ENCODE measurements around the gene STXBP2. TPM values are rescaled to one million over a fixed set of nuclear protein-coding genes. Genes with fewer than 3 reads are reported as not detected.

The STXBP2 gene
- total and polyA plus RNA-seq, 9 of the 15 experiments (the other 6 are each of a cell fraction or from before 2014, with no cell fraction given) = 2.5 to 163 (median 71.3) TPM

- 15% methylated on average over 40 of the region's 59 CpGs for WGBS (ENCODE audit: insufficient coverage, low coverage, missing lambda C conversion rate)
- TF ChIP-seq CXXC5 (CRISPR knock-in tag; IDR thresholded peaks at IDR 0.05) = 0 out of 2 replicates have a peak, but pooled peaks have one; percentile 25
- 0 out of 2 replicates have a peak, but pooled peaks have one; percentile 20 for TF ChIP-seq POLR2G (IDR thresholded peaks at IDR 0.05; ENCODE audit: low read depth, low read length)
- peak; percentile 34 to 55; a peak in 3 of 4 replicates for TF ChIP-seq NRF1 (conservative IDR thresholded peaks at IDR 0.05 in 1 of 2, IDR thresholded peaks at IDR 0.05 in 1 of 2)
- no peak for TF ChIP-seq HMGN3 (IDR thresholded peaks at IDR 0.05; ENCODE audit: borderline replicate concordance, extremely low read depth, insufficient read length, low read depth, low read length)
- TF ChIP-seq, protein P1, sequence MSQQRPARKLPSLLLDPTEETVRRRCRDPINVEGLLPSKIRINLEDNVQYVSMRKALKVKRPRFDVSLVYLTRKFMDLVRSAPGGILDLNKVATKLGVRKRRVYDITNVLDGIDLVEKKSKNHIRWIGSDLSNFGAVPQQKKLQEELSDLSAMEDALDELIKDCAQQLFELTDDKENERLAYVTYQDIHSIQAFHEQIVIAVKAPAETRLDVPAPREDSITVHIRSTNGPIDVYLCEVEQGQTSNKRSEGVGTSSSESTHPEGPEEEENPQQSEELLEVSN (IDR thresholded peaks at IDR 0.05; ENCODE audit: borderline replicate concordance in 1 of 2, extremely low read depth in 1 of 2, insufficient read depth in 1 of 2, insufficient read length in 1 of 2, low read depth in 1 of 2, low read length in 1 of 2, poor library complexity in 1 of 2, severe bottlenecking in 1 of 2) = peak in 1 of 2 experiments; percentile 16
- no peak for TF ChIP-seq MXD1 (CRISPR knock-in tag; IDR thresholded peaks at IDR 0.05; ENCODE audit: borderline replicate concordance, poor library complexity, severe bottlenecking)
- TF ChIP-seq NFIX (CRISPR knock-in tag; IDR thresholded peaks at IDR 0.05; ENCODE audit: low read depth) = no peak
- TF ChIP-seq TAF7 (tag; IDR thresholded peaks at IDR 0.05) = no peak
- TF ChIP-seq ZKSCAN8 (CRISPR knock-in tag; IDR thresholded peaks at IDR 0.05) = peak; percentile 99
- no peak for TF ChIP-seq FOXM1 (IDR thresholded peaks at IDR 0.05; ENCODE audit: low read depth)
- no peak for TF ChIP-seq FOXM1 (CRISPR knock-in tag; IDR thresholded peaks at IDR 0.05; ENCODE audit: low read depth)
- no peak for TF ChIP-seq IFI16 (CRISPR knock-in tag; IDR thresholded peaks at IDR 0.05)
- no peak for TF ChIP-seq SAFB2 (IDR thresholded peaks at IDR 0.05; ENCODE audit: borderline replicate concordance, low read depth, low read length, severe bottlenecking)
- TF ChIP-seq BDP1 (IDR thresholded peaks at IDR 0.05; ENCODE audit: insufficient read depth, insufficient read length) = no peak
- TF ChIP-seq CAMTA2 (CRISPR knock-in tag; conservative IDR thresholded peaks at IDR 0.05) = no peak
- TF ChIP-seq HDAC2 (IDR thresholded peaks at IDR 0.05) = no peak
- TF ChIP-seq NFXL1 (CRISPR knock-in tag; IDR thresholded peaks at IDR 0.05) = no peak
- no peak for TF ChIP-seq U2AF2 (optimal IDR thresholded peaks at IDR 0.05; ENCODE audit: low read depth, low read length)
- TF ChIP-seq RFX1 (IDR thresholded peaks at IDR 0.05) = no peak
Measured at GRCh38 chr19:7614859-7615741, 21.8 kb upstream of the STXBP2 start.

More at GRCh38 chr19:7614859-7615741, 21.8 kb upstream of the STXBP2 start:
- no peak overlapping the region for H3K27ac ChIP-seq (ENCODE audit: extremely low read depth, low read depth, low read length)
- H3K9ac ChIP-seq (ENCODE audit: insufficient read depth in 1 of 2, low read depth in 2 of 2, low read length in 2 of 2) = peak overlapping the region in 1 of 2 experiments; percentile 79; a peak in 2 of 4 replicates
- H4K20me1 ChIP-seq (replicated peaks; ENCODE audit: control insufficient read depth, insufficient read depth, low read length) = 0 out of 2 replicates have a peak, but pooled peaks cover 3% of the 10 kb centered on the region
- no TSS peak for BruUV-seq (replicated peaks)
- no peak overlapping the region for H3K4me3 ChIP-seq
- H3K9me3 ChIP-seq (replicated peaks; ENCODE audit: control insufficient read depth, insufficient read depth, low read depth, low read length) = no peaks in the 10 kb centered on the region
- intact Hi-C loops (cut with micrococcal nuclease) (no loop called here), in situ Hi-C loops (cut with MboI) (no loop called here)
- ChIA-PET POLR2A (interaction anchor here (0.6 to 1.0 kb wide), 2 partner anchors 9 to 20 kb away, joined by 3 read pairs; no protein-coding TSS in a partner anchor), CTCF (ENCODE audit: low intra/inter-chr PET ratio) (no interaction called here)
- peaks cover 6 to 29% of the 10 kb centered on the region in 2 experiments; a peak in 3 of 5 replicates for H3K27me3 ChIP-seq (ENCODE audit: control insufficient read depth in 2 of 2, insufficient read depth in 2 of 2, low read length in 2 of 2)
- DNase-seq (ENCODE audit: extremely low read depth in 1 of 4, low spot score in 3 of 4) = peak in 2 of 4 experiments; percentile 27 to 45
- H3K9me1 ChIP-seq (ENCODE audit: control insufficient read depth, insufficient read depth, low read length) = no peaks in the 10 kb centered on the region
- no peaks in the 10 kb centered on the region for H3K79me2 ChIP-seq (ENCODE audit: control insufficient read depth, insufficient read depth, low read length)
- H3K4me2 ChIP-seq (ENCODE audit: insufficient read depth, low read length) = no peak overlapping the region
- H3K4me1 ChIP-seq (replicated peaks in 1 of 2; ENCODE audit: control insufficient read depth in 2 of 2, insufficient read depth in 2 of 2, low read length in 2 of 2) = peaks cover 2 to 66% of the 10 kb centered on the region in 2 experiments; a peak in 4 of 5 replicates
- no peak for FAIRE-seq
- peak; percentile 55 for ATAC-seq
- no peak overlapping the region for H2AFZ ChIP-seq (ENCODE audit: low read depth, low read length)
- peaks cover 12% of the 10 kb centered on the region; the same call in 1 of the 3 replicates for H3K36me3 ChIP-seq (ENCODE audit: control insufficient read depth, insufficient read depth, low read length)
